SK-N-SH (cell line): ENCODE results near the gene LY6G5C.

ENCODE experiments used
- ELF1 ChIP-seq: IDR thresholded peaks from 2 replicates; pipeline ENCODE4 v1.4.0; 2012
- TF ChIP-seq, protein P1 (sequence below): fragments of 200-600 bp; sonication (generic); IDR thresholded peaks from 2 replicates; pipeline ENCODE4 v1.6.1; 2017; ENCODE audit warnings: antibody characterized with exemption, mild to moderate bottlenecking, moderate library complexity

DNA sequence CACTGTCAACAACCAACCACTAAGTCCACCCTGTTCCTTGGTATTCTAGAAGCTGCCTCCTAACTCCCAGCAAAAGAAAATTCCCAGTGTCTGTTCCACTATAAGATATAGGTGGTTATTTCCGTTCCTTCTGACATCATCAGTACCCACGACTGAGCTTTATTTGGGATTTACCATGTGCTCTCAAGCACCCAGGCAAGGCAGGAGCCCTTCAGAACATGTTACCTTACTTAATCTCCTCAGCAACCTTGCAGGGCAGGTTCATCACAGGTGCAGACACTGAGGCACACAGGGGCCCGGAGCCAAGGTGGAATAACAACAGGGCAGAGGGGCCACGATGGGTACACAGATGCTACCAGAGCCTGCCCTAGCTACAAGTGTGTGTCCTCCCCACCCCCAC, 11.5 kb upstream of the LY6G5C start:
- TF ChIP-seq, protein P1, sequence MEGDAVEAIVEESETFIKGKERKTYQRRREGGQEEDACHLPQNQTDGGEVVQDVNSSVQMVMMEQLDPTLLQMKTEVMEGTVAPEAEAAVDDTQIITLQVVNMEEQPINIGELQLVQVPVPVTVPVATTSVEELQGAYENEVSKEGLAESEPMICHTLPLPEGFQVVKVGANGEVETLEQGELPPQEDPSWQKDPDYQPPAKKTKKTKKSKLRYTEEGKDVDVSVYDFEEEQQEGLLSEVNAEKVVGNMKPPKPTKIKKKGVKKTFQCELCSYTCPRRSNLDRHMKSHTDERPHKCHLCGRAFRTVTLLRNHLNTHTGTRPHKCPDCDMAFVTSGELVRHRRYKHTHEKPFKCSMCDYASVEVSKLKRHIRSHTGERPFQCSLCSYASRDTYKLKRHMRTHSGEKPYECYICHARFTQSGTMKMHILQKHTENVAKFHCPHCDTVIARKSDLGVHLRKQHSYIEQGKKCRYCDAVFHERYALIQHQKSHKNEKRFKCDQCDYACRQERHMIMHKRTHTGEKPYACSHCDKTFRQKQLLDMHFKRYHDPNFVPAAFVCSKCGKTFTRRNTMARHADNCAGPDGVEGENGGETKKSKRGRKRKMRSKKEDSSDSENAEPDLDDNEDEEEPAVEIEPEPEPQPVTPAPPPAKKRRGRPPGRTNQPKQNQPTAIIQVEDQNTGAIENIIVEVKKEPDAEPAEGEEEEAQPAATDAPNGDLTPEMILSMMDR: no peak
- no peak for TF ChIP-seq ELF1
